ENCODE measurements around the gene COL7A1.

- TF ChIP-seq CTCF (IDR thresholded peaks at IDR 0.05; ENCODE audit: insufficient read depth, low read depth, low read length) (no peak), EZH2 (IDR thresholded peaks at IDR 0.05; ENCODE audit: insufficient read depth, low read length) (no peak)
Observed at GRCh38 chr3:48597408-48597800, 2.3 kb upstream of the COL7A1 start.
